ENCODE results near the gene MYO1F. TPM values are rescaled to one million over a fixed set of nuclear protein-coding genes. Genes with fewer than 3 reads are reported as not detected.

Gene MYO1F
- total and polyA plus RNA-seq, 2 of the 13 experiments (the other 11 are each of a cell fraction or from before 2014, with no cell fraction given): 0.09 to 0.13 TPM

- Histone ChIP-seq H3K4me2 (ENCODE audit: low read depth, low read length) (no peak overlapping the region), H4K20me1 (ENCODE audit: insufficient read depth, low read length) (no peaks in the 10 kb centered on the region), H3K9ac (ENCODE audit: insufficient read depth, low read depth, low read length) (no peak overlapping the region), H3K4me3 (replicated peaks in 1 of 3; ENCODE audit: insufficient read depth in 1 of 3, low read depth in 2 of 3, low read length in 3 of 3) (no peak overlapping the region), H3K27me3 (ENCODE audit: control insufficient read depth in 1 of 2, insufficient read depth in 2 of 2, low read length in 2 of 2) (peaks cover 0 to 1% of the 10 kb centered on the region in 2 experiments; a peak in 1 of 5 replicates), H3K4me1 (ENCODE audit: insufficient read depth, low read length) (peaks cover 18% of the 10 kb centered on the region), H3K27ac (ENCODE audit: extremely low read length, insufficient read depth, low read length) (no peak overlapping the region), H2AFZ (ENCODE audit: low read length) (no peak overlapping the region), H3K36me3 (replicated peaks in 1 of 2; ENCODE audit: control insufficient read depth in 1 of 2, insufficient read depth in 2 of 2, low read length in 2 of 2) (no peaks in the 10 kb centered on the region), H3K9me3 (ENCODE audit: low read length) (no peaks in the 10 kb centered on the region), H3K79me2 (ENCODE audit: insufficient read depth, low read length) (no peaks in the 10 kb centered on the region)
- FAIRE-seq (no peak), ATAC-seq (peak; percentile 13; the same call in 2 of the 3 replicates), DNase-seq (ENCODE audit: low spot score) (no peak)
- CTCF ChIA-PET (ENCODE audit: low intra/inter-chr PET ratio, low total read pairs): no interaction called here
- intact Hi-C loops (cut with micrococcal nuclease; ENCODE audit: unreplicated experiment) (no loop called here), in situ Hi-C loops (cut with HindIII; ENCODE audit: extremely low pct_ligation_motif_present, low pct_unique_long_range_greater_than_20kb) (no loop called here)
- no TSS peak for BruUV-seq (replicated peaks)
- POLR2A ChIA-PET: no interaction called here
- WGBS (ENCODE audit: low lambda C conversion rate): 88% methylated on average over 21 of the region's 71 CpGs
- no peak for TF ChIP-seq PRMT3 (CRISPR knock-in tag; IDR thresholded peaks at IDR 0.05; ENCODE audit: borderline replicate concordance, low read depth)
- no peak for TF ChIP-seq STAT5B (CRISPR knock-in tag; IDR thresholded peaks at IDR 0.05)
- TF ChIP-seq ZSCAN12 (CRISPR knock-in tag; IDR thresholded peaks at IDR 0.05): no peak
- no peak for TF ChIP-seq NKX3-1 (CRISPR knock-in tag; IDR thresholded peaks at IDR 0.05)
- TF ChIP-seq ZFP1 (CRISPR knock-in tag; IDR thresholded peaks at IDR 0.05): no peak
- no peak for TF ChIP-seq RBM22 (optimal IDR thresholded peaks at IDR 0.05; ENCODE audit: low read length)
- TF ChIP-seq HCFC1 (IDR thresholded peaks at IDR 0.05; ENCODE audit: low read depth, low read length): no peak
- no peak for TF ChIP-seq ZNF256 (CRISPR knock-in tag; conservative IDR thresholded peaks at IDR 0.05)
- no peak for TF ChIP-seq HNRNPK (IDR thresholded peaks at IDR 0.05; ENCODE audit: low read depth, low read length, poor library complexity, severe bottlenecking)
- TF ChIP-seq BCLAF1 (IDR thresholded peaks at IDR 0.05): no peak
Measured at GRCh38 chr19:8584965-8585893, 8.0 kb upstream of the MYO1F start.

Data from HepG2 (cell line).